ENCODE results near the gene AOC3. TPM values are rescaled to one million over a fixed set of nuclear protein-coding genes. Genes with fewer than 3 reads are reported as not detected.

Gene AOC3
- total RNA-seq, 1 experiment from 2014 or later: 2.8 TPM

GRCh38 chr17:42878123-42878880 lies 27.3 kb downstream of the AOC3 start:
- Histone ChIP-seq H3K4me2 (ENCODE audit: insufficient read depth, insufficient read length, low read length) (peak overlapping the region; percentile 33), H2BK120ac (ENCODE audit: low read depth, low read length, poor library complexity, severe bottlenecking) (no peak overlapping the region), H3K23ac (ENCODE audit: insufficient read length, low read depth, low read length) (no peak overlapping the region), H3K4me1 (ENCODE audit: insufficient read depth, low read length) (no peaks in the 10 kb centered on the region; the same call in 1 of the 2 replicates), H3K27ac (ENCODE audit: insufficient read length, low read depth, low read length) (no peak overlapping the region), H3K27me3 (ENCODE audit: insufficient read depth, low read length) (no peaks in the 10 kb centered on the region), H3K79me1 (ENCODE audit: insufficient read depth, low read depth, low read length, poor library complexity, severe bottlenecking) (no peaks in the 10 kb centered on the region), H2BK12ac (ENCODE audit: insufficient read length, low read depth, low read length) (no peak overlapping the region), H3K9ac (ENCODE audit: extremely low read depth, insufficient read length, low read length) (no peak overlapping the region), H3K23me2 (ENCODE audit: insufficient read length, low read depth, low read length, poor library complexity, severe bottlenecking) (no peaks in the 10 kb centered on the region), H4K5ac (ENCODE audit: insufficient read length, low read depth, low read length) (no peak overlapping the region), H2AK5ac (ENCODE audit: insufficient read length, low read length) (no peak overlapping the region), H2BK15ac (ENCODE audit: low read depth, low read length) (no peak overlapping the region), H2BK5ac (ENCODE audit: insufficient read length, low read length) (no peak overlapping the region), H3K4ac (ENCODE audit: low read depth, low read length) (no peak overlapping the region), H4K8ac (replicated peaks; ENCODE audit: insufficient read length, low read depth, low read length) (no peak overlapping the region), H2BK20ac (ENCODE audit: low read depth, low read length, poor library complexity, severe bottlenecking) (no peak overlapping the region), H3K79me2 (ENCODE audit: insufficient read depth, low read length) (no peaks in the 10 kb centered on the region), H3T11ph (ENCODE audit: low read length) (no peak overlapping the region), H4K91ac (ENCODE audit: insufficient read length, low read depth, low read length) (no peak overlapping the region), H3K14ac (ENCODE audit: insufficient read depth, low read length) (no peak overlapping the region; the same call in 1 of the 2 replicates), H2AFZ (ENCODE audit: low read length) (no peak overlapping the region), H3K18ac (ENCODE audit: insufficient read length, low read depth, low read length) (peak overlapping the region; percentile 37), H3K9me3 (ENCODE audit: control insufficient read depth, low read depth, low read length) (no peaks in the 10 kb centered on the region), H4K20me1 (ENCODE audit: control insufficient read depth, insufficient read depth, insufficient read length) (no peaks in the 10 kb centered on the region), H3K56ac (ENCODE audit: insufficient read length, low read depth, low read length) (no peak overlapping the region)
- Mint-ChIP-seq H3K36me3 (ENCODE audit: insufficient read depth in 1 of 3, low read depth in 3 of 3) (no peaks in the 10 kb centered on the region; a peak in 1 of 7 replicates), H3K4me3 (peak overlapping the region; percentile 19 to 66; a peak in 2 of 5 replicates), H3K4me1 (peaks cover 22 to 27% of the 10 kb centered on the region in 2 experiments), H3K9me3 (0 out of 5 replicates have a peak, but pooled peaks cover 0 to 3% of the 10 kb centered on the region in 2 experiments), H3K27ac (no peak overlapping the region), H3K27me3 (ENCODE audit: low read depth) (peaks cover 60% of the 10 kb centered on the region)
- DNase-seq: peak; percentile 95
- peak; percentile 36; the same call in 1 of the 3 replicates for TF ChIP-seq CTCF (conservative IDR thresholded peaks at IDR 0.05)
- no CpG with 5 or more reads among the region's 13 CpGs for WGBS (ENCODE audit: extremely low coverage, insufficient read length, low lambda C conversion rate)

Measured in H9 (cell line).